HG03045 (cell line): ENCODE results near the gene TMPRSS9.

ENCODE experiments used
- ATAC-seq: cut with Tn5 transposase; IDR thresholded peaks from one replicate; pipeline ENCODE4 v1.9.1; 2021; ENCODE audit warnings: mild to moderate bottlenecking, moderate library complexity; ENCODE audit not compliant: unreplicated experiment

Gene TMPRSS9

GRCh38 chr19:2359992-2360685 is at the start of gene TMPRSS9:
Gene TMPRSS9, plus strand, starts transcription at chr19:2360265. Its CDS starts 29,521 bp downstream, at chr19:2389786.
- ATAC-seq = no peak

DNA sequence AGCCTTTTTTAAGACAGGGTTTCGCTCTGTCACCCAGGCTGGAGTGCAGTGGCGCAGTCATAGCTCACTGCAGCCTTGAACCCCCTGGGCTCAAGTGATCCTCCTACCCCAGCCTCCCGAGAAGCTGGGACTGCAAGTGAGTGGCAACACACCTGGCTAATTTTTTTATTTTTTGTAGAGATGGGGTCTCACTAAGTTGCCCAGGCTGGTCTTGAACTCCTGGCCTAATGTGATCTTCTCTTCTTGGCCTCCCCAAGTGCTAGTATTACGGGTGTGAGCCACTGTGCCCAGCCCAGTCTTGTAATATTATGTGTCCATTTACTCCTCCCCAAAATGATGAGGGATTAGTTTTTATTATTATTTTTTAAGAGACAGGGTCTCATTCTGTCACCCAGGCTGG is 49.0 kb upstream of the TMPRSS9 start:
- ATAC-seq = no peak

- no peak for ATAC-seq
Observed at GRCh38 chr19:2312820-2313501, 47.1 kb upstream of the TMPRSS9 start.

DNA sequence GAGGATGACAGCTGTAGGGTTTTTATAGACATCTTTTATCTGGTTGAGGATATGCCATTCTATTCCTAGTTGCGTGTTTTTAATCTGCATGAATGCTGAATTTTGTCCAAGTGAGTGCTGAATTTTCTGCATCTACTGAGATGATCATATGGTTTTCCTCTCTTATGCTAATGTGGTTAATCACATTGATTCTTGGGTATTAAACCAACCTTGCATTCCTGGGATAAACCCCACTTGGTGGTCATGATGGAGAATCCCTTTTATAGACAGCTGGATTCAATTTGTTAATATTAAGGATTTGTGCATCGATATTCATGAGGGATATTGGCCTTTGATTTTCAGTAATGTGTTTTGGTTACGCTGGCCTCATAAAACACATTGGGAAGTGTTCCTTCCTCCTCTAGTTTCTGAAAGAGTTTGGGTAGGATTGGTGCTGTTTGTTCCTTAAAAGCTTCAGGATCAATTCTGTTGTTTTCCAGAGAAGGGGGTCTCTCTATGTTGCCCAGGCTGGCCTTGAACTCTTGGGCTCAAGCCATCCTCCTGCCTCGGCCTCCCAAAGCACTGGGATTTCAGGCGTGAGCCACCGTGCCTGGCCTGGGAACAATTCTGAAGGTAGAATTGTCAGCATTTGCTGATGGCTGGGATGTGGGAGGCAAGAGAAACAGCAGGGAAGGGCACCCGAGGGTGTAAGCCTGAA is 44.8 kb upstream of the TMPRSS9 start:
- no peak for ATAC-seq

GRCh38 chr19:2315818-2316353 is 44.2 kb upstream of the TMPRSS9 start:
- ATAC-seq = no peak

- ATAC-seq = no peak
Observed at GRCh38 chr19:2317300-2317699, 42.8 kb upstream of the TMPRSS9 start.

- no peak for ATAC-seq
Observed at GRCh38 chr19:2317756-2318155, 42.3 kb upstream of the TMPRSS9 start.

- ATAC-seq = no peak
Observed at GRCh38 chr19:2318923-2319322, 41.1 kb upstream of the TMPRSS9 start.

DNA sequence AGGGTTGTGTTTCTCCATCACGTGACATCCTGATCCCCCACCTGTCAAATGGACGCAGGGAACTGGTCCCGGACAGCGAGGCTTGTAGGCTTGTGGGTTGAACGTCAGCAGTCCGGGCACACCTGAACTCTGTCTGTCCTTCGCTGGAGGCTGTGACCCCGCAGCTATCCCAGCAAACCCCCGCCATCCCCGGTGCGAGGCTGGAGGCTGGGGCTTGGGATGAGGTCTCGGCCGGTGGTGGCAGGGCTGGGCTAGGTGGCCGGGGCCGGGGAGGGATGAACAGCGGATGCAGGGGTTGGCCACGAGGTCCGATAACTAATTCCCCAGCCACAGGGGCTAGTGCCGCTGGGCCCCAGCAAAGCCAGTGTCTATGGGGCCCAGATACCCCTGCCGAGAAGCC is 40.5 kb upstream of the TMPRSS9 start:
- ATAC-seq = no peak

DNA sequence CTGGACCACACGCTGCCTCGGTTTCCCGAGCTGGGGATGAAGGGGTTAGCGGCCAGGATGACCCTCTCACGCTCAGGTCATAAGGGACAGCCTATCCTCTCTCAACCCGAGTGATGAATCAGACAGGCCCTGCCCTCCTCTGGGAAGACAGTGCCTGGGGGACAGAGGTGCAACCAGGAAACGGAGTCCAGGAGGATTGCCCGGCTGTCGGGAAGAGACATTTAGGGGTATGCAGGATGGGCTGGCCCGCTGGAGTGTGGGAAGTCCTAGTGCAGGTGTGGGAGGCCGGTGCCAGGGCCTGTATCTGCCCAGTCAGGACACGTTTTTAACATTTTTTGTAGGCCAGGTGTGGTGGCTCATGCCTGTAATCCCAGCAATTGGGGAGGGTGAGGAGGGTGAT is 40.0 kb upstream of the TMPRSS9 start:
- ATAC-seq = no peak

- no peak for ATAC-seq
Observed at GRCh38 chr19:2320939-2321338, 39.1 kb upstream of the TMPRSS9 start.

- no peak for ATAC-seq
Observed at GRCh38 chr19:2321565-2322283, 38.3 kb upstream of the TMPRSS9 start.

DNA sequence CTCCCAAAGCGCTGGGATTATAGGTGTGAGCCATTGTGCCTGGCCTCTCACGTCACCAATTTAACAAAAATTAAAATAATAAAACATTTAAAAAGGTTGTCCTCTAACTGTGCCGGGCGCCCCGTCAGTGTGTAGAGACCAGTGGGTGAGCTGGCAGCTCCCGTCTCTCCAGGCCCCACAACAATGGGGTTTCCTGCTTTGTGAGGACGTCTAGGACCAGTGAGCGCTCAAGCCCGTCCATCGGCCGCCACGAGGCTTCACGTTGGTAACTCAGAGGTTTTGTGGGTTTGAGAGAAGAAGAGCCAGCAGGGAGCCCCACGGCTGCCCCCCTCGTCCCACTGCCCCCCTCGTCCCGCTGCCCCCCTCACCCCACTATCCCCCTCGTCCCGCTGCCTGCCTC is 36.4 kb upstream of the TMPRSS9 start:
- no peak for ATAC-seq

DNA sequence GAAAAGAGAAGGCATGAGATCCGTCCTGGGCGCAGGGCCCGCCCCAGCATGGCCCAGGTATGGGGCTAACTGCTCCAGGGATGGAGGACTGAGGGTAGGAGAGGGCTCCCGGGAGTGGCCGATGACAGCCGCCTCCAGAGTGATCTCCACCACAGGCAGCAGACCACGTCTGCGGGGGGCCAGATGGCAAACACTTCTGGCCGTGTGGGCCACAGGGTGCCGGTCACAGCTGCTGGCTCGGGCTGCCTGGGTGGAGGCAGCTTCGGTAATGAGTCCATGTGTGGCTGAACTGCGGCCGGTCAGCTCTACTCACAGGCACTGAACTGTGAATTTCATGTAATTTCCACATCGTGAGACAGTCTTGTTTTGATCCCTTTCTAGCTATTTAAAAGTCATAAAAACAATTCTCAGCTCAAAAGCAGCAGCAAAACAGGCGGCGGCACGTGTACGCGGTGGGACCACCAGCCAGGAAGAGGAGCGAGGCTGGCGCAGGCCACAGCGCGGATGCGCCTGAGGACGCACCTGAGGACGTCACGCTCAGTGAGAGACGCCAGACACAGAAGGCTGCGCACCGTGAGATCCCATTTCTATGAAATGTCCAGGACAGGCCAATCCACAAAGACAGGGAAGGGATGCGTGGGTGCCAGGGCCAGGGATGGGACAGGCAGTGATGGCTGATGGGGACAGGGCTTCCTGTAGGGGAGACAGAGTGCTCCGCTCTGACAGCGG is 35.7 kb upstream of the TMPRSS9 start:
- no peak for ATAC-seq

GRCh38 chr19:2325281-2326046 is 34.6 kb upstream of the TMPRSS9 start:
- no peak for ATAC-seq

- ATAC-seq = no peak
Observed at GRCh38 chr19:2326699-2327360, 33.2 kb upstream of the TMPRSS9 start.

- no peak for ATAC-seq
Observed at GRCh38 chr19:2327773-2328400, 32.2 kb upstream of the TMPRSS9 start.

GRCh38 chr19:2328401-2329148 is 31.5 kb upstream of the TMPRSS9 start, which contains the start of the genes LSM7 and SPPL2B:
Gene LSM7, minus strand, starts transcription at chr19:2328586. Its CDS starts 20 bp downstream, at chr19:2328566.
Gene SPPL2B, plus strand, starts transcription at chr19:2328684. Its CDS starts 26 bp downstream, at chr19:2328710.
- ATAC-seq = peak; percentile 58
